GM11168 (cell line): ENCODE results near the gene MRPL23.

Experiments
- in situ Hi-C: fragments of 300-500 bp; cut with MboI; formaldehyde crosslinking; loops from one replicate; pipeline ENCODE4 v1.12.0; 2022; ENCODE audit warnings: low sequenced_read_pairs; ENCODE audit not compliant: unreplicated experiment

The MRPL23 gene

DNA sequence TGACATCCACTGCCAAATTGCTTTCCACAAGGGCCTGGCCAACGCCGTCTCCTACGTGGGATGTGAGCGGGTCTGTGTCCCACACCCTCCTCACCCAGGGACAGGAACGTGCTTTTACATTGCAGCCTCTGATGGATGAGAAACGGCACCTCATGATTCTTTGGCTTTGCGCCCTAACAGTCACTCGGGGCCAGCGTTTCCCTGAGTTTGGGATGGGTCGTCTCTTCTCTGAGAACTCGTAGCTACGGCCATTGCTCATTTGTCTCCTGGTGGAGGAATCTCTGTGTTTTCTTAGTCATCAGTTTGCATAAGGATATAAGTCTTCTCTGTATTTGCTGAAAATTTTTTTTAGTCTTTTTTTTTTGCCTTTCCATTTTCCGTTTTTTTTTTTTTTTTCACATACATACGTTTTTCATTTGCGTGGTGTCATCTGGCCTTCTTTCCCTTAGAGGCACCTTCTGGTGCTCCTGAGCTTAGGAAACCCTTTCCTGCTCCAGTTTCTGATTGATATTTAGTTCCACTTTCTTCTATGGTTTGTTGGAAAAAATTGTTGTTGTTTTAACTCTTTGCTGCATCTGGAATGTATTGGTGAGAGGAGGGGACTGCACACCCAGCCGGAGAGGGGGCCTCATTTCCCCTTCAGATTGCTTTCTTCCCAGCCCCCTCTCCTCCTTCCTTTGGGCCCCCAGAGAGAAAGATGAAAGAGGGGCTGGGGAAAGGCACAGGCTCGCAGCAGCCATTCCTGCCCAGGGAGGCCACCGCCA, 15.6 kb upstream of the MRPL23 start:
- in situ Hi-C loops, result no loop called here

DNA sequence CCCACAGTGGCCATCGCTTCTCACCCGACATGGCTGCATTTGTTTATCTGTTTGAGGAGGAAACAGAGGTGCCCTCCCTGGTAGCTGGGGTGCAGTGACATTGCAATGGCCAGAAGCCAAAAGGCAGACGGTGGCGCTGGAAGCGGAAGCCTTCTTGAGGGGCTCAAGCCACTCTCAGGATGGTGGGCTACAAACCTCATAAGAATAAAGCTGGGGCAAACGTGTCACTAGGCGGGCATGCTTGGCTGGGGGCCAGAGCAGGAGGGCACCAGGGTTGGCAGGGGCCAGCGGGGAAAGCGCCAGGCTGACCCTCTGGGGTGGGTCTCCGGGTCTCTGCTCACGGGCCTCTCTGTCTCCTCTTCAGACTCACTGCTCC, 15.0 kb upstream of the MRPL23 start:
- in situ Hi-C loops, result no loop called here

DNA sequence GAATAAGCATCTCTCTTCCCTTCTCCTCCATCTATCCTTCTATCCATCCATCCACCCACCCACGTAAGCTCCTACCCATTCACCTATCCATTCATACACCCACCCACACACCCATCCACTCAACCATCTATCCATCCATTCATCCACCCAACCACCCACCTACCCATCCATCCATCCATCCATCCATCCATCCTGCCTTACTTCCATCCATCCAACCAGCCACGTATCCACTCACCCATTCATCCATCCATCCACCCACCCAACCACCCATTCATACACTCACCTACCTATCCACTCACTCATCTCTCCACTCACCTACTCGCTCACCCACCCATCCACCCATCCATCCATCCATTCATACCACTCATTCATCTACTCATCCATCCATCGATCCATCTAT, 14.5 kb upstream of the MRPL23 start:
- in situ Hi-C loops, result no loop called here

DNA sequence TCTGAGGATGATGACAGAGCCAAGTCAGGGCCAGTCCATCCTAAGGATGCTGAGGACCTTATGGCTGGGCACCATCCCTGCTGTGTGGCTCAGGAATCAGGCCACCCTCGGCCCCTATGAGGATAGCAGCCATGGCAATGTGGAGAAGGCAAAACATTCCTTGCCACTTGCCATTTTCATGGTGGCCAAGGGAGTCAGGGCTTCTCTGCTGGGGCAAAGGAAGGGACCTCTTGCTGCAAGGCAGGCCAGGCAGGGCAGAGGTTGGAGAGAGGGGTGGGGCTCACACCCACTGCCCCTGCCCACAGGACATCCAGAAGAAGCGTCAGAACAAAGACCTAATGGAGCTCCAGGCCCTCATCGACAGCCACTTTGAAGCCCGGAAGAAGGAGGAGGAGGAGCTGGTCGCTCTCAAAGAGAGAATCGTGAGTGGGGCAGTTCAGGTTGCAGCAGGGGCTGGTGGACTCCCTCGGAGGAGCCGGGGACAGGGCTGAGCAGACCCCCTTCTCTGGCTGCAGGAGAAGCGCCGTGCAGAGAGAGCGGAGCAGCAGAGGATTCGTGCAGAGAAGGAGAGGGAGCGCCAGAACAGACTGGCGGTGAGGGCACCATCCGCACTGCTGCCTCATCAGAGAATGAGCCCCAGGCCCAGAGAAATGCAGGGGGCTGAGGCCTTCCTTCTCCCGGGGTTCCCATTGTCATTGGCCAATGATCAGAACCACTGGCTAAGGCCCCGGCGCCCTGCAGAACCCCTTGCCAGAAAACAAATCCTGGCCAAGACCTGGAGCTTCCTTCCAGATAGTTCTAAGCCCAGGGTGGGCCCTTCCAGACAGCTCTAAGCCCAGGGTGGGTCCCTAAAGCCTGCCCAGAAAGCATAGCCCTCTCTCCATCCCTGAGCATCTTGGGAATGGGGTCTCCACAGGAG, 13.5 kb upstream of the MRPL23 start:
- in situ Hi-C loops, result no loop called here

DNA sequence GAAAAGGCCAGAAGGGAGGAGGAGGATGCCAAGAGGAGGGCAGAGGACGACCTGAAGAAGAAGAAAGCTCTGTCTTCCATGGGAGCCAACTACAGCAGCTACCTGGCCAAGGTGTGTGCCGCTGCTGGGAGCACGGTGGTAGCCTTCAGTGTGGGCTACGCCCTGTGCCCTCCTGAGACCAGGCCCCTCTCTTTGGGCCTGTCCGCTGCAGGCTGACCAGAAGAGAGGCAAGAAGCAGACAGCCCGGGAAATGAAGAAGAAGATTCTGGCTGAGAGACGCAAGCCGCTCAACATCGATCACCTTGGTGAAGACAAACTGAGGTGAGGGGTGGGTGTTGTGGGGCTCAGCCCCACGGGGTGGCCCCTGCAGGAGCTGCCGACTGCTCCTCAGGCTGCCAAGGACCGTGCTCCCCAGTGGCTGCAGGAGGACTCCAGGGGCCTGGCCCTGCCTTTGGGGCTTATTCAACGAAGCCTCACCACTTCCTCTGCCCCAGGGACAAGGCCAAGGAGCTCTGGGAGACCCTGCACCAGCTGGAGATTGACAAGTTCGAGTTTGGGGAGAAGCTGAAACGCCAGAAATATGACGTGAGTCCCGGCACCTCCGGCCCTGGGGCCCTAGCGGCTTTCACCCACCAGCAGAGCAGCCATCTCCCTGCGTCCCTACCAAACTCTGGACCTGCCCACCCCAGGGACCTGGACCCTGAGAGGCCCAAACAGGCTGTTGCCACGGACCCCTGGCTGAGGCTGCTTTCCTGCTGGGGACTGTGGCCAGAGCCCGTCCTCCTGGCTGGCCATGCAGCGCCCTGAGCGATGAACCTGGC, 12.6 kb upstream of the MRPL23 start:
- in situ Hi-C loops, result no loop called here

DNA sequence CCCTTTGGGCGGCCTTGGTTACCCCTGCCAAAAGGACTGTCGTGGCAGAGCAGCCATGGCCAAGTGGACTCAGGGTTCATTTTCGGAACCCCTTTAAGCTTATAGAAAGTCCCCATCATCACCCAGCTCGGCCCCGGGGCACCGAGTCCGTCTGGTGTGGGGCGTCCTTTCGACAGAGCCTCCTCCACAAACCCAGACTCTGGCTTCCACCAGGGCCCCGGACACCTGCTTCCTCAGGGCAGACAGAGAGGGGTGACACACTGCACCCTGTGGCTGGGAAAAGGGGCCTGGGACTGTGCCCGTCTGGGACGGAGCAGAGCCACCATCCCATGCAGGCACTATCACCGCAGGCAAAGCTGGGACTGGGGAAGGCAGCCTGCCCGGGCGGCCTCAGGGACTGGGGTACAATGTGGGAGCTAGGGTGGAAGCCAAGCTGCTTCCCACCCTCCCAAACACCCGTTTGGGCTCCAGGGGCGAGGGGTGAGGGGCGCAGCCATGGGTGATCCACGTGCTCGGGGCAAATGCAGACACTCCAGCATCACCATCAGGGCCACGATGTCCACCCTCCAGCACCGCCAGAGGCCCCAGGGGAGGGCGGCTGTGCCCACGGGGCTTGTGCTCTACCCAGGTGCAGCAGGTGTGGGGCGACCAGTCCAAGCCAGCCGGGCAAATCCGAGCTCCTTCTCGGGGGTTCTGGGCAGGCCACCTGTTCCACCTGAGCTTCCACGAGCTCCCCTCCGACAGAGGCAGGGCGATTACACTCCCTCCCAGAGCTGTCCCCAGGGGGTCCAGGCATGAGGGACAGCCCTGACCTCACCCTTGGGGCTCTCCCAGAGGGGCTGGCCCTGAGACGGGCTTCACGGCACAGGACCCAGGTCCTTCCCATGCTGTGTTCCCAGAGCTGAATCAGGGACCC, 11.7 kb upstream of the MRPL23 start:
- in situ Hi-C loops, result no loop called here

DNA sequence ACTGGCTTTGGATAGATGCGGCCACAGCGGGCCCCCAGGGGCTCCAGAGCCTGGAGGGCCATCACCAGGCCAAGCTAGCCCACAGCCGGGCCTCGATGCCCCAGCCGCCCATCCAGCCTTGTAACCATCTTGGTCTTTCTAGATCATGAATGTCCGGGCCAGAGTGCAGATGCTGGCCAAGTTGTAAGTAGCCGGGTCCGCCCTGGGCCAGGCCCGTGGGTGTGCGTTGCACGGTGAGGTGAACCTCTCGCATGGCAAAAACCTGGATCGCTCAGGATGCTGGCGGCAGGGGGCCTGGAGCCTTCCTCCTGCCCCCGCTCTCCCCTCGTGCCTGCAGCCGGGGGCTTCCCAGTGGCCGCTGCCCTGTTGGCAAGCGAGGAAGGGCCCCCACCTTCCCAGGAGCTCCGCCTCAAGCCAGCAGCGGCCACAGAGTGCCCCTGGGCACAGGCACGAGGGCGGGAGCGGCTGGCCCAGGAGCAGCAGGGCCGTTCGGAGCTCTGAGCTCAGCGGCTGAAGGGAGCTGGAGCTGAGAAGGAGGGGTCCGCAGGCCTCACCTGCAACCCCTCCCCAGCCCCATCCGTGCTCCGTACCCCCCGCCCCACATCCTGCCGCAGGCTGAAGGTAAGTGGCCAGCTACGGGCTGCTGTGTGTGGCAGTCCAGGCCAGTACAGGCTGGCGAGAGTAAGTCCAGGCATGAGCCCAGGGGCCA, 10.9 kb upstream of the MRPL23 start:
- in situ Hi-C loops, result no loop called here

DNA sequence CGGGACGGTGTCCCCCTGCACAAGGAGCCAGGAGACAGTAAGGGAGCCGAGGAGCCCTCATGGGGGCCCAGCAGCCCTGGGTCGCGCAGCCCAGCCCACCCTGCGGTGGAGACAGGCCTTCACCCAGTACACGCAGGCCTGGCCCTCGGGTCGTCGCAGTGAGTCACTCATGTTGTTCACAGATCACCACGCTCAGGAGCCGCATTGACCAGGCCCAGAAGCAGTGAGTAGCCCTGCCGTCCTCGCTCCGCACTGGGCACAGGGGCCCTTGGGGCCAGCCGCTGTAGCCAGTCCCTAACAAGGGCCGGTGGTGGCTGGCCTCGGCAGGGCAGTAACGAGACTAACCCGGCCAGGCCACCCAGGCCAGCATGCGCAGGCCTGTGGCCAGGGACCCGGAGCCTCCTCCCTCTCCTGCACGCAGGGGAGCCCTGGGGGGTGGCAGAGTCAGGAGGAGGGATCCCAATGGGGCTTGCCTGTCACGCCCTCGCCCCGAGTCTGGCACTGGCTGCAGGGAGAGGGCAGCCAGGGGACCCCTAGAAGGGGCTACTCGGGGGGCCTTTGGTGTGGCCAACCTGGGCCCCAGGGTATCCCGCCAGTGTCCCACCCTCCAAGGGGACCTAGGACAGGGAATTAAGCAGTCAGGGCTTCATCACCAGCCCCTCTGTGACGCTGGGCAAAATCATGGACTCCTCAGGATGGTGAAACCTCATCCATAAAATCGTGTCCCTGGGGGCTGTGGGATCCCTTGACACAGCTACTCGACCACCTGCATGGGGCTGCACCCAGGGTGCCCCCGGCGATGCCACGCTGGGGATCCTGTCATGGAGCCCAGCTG, 10.1 kb upstream of the MRPL23 start:
- in situ Hi-C loops, result no loop called here

DNA sequence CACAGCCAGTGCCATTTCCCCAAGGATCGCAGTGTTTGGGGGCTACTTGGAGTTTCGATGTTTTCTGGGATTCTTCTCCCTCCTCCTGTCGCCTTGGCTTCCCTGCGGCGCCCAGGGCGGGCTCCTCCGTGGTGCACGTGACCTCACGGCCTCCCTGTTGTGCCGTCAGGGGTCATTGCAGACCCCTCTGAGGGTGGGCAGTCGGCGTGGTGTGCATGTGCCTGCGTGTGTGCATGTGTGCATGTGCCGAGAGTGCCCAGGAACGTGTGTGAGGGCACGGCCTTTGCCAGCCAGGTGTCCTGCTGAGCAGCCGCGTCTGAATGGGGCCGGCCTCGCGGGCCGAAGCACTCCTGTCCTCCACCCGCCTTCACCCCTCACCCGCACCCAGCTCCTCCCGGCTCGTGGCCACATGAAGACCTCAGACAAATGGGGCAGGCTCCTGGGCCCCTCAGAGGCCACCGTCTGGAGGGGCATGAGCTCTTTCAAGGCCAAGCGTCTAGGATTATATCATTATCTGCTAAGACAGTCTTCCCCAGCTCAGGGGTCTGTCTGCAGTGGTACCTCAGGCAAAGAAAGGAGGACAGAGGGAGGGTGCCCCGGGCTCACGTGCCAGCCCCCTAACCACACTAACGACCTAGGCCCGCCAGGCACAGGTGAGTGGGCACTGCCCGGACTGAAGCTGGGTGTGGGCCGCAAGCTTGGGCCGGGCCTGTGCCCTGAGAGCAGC, 9.4 kb upstream of the MRPL23 start:
- in situ Hi-C loops, result no loop called here

DNA sequence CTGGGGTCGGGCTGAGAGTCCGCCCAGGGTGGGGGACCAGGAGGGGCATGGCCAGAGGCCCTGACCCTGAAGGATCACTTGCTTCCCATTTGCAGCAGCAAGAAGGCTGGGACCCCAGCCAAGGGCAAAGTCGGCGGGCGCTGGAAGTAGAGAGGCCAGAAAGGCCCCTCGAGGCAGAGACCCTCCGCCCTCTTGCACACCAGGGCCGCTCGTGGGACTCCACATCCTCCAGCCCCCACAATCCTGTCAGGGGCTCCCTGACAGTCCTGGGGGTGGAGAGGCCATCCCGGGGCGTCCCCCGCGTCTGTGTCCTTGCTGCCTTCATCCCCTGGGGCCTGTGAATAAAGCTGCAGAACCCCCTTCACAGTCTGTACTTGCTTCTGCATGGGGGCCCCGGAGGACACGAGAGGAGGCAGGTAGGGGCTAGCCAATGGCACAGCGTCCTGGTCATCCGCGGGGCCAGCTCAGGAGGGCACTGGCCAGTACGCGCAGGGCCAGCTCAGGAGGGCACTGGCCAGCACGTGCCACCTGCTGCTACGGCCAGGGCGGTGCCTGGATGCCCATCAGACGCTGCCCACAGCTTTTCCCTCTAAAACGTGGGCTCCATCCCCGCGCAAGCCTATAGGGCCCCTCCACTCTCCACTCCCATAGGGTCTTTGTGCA, 8.7 kb upstream of the MRPL23 start:
- in situ Hi-C loops, result no loop called here

DNA sequence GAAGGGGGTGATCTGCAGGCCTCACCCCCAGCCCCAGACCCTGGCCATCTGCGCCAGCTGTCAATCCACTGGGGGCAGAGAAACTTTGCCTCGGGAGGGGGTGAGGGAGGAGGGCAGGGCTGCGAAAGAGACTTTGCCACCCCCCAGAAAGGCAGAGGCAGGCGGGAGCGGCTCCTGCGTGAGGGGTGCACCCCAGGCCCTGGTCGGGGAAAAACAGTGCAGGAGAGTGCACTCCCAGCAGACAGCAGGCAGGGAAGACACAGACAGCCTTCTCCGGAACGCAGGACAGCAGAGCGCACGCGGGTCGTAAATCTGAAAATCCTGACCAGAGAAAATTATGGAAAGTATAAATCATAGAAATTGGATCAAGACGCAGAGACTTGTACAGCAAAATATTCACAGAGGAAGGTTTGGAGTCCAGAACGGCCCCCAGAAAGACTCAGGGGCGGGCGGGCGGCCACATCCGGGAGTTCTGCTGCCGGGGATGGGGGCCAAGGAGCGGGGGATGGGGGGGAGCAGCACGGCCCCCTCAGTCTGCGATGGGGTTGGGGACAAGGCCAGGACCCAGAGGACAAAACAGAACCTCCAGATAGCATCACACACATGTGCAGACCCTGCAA, 8.0 kb upstream of the MRPL23 start:
- in situ Hi-C loops, result no loop called here

DNA sequence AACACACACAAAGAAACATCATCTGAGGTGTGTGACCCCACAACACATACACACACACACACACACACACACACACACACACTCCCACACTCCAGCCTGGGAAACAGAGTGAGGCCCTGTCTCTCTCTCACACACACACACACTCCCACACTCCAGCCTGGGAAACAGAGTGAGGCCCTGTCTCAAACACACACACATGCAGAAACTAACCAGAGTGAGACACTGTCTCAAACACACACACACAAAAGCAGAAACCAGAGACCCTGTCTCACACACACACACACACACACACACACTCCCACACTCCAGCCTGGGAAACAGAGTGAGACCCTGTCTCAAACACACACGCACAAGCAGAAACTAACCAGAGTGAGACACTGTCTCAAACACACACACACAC, 7.3 kb upstream of the MRPL23 start:
- in situ Hi-C loops, result loop anchor here (5.0 kb wide), 1 partner anchor 42 kb away; no protein-coding TSS in a partner anchor

DNA sequence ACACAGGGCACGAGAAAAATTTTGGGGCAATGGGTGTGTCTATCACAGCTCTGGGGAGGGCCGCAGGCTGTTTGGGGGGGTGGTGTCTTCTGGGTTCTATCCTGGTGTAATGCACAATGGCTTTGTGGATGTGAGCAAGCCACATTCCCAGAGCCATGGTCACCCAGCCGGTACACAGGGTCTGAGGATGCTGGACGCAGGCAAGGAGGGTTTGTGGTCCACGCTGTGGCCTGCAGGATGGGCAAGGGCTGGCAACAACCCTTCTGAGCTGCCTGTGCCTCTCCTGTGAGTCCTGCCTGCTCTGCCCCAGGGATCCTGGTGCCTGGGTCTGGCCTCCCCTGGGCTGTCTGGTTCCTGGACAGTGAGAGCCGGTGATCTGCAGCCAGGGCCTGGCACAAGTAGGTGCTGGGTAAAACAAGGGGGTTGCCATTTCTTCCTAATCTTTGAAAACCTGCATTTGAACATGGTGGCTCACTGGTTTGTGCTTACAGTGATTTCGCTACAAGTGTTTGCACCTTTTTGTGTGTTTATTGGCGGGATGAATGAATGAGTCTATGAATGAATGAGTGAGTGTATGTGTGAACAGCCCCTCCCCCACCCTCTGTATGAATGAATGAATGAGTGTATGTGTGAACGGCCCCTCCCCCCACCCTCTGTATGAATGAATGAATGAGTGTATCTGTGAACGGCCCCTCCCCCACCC, 4.4 kb upstream of the MRPL23 start:
- in situ Hi-C loops, result loop anchor here (5.0 kb wide), 1 partner anchor 45 kb away; no protein-coding TSS in a partner anchor

DNA sequence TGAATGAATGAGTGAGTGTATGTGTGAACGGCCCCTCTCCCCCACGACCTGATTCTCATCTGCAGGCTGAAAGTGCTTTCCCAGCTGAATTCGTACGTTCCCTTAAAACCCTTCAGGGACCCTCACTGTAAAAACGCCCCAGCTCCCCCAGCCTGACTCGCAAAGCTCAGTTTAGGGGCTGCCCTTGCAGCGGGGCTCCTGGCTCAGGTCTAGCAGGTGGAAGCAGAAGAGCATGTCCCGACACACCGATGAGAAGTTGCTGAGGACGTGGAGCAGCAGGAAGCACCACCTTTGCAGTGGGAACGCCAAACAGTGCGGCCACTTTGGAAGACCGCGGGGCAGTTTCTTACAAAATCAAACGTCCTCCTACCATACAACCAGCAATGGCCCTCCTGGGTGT, 3.6 kb upstream of the MRPL23 start:
- in situ Hi-C loops, result loop anchor here (5.0 kb wide), 1 partner anchor 46 kb away; no protein-coding TSS in a partner anchor

DNA sequence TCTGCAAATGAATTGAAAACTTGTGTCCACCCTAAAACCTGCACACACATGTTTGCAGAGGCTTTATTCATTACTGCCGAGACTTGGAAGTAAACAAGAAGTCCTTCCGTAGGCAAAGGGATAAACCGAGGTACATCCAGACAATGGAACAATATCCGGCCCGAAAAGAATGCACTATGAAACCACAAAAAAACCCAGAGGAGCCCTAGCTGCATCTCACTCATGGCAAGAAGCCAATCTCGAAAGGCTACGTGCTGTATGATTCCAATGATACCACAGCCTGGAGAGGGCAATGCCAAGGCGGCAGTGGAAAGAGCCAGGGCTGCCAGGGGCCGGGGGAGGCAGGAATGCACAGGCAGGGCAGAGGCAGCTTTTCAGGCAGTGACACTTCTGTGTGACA, 3.2 kb upstream of the MRPL23 start:
- in situ Hi-C loops, result loop anchor here (5.0 kb wide), 1 partner anchor 47 kb away; no protein-coding TSS in a partner anchor
